ENCODE measurements around the gene TOMM70. TPM values are rescaled to one million over a fixed set of nuclear protein-coding genes. Genes with fewer than 3 reads are reported as not detected.
A peak's percentile ranks its signal among the peaks of the same experiment; 100 is the strongest.

TOMM70 gene
- total and polyA plus RNA-seq, 2 of the 4 experiments (the other 2 are of a cell fraction): 24.6 to 35.1 TPM

GRCh38 chr3:100416863-100417262, 16.0 kb upstream of the TOMM70 start:
- DNase-seq (no peak), ATAC-seq (ENCODE audit: low read depth) (no peak)
- Histone ChIP-seq H3K4me2 (ENCODE audit: low read depth, low read length) (no peak overlapping the region), H3K27me3 (ENCODE audit: control insufficient read depth, insufficient read depth, low read length) (no peaks in the 10 kb centered on the region), H3K4me3 (ENCODE audit: insufficient read depth, low read depth, low read length) (no peak overlapping the region), H2BK15ac (ENCODE audit: low read depth, low read length) (no peak overlapping the region), H4K8ac (ENCODE audit: low read depth in 2 of 2, low read length in 2 of 2) (no peak overlapping the region), H3K23ac (ENCODE audit: low read depth, low read length) (no peak overlapping the region), H2AFZ (replicated peaks; ENCODE audit: low read length, poor library complexity) (no peak overlapping the region), H3K4me1 (ENCODE audit: control insufficient read depth, insufficient read depth, low read length) (no peaks in the 10 kb centered on the region), H4K91ac (ENCODE audit: insufficient read depth, low read depth, low read length) (no peak overlapping the region), H2AK9ac (replicated peaks; ENCODE audit: low read depth, low read length, poor library complexity) (no peak overlapping the region), H3K9me1 (ENCODE audit: insufficient read depth, low read length) (no peaks in the 10 kb centered on the region), H3K14ac (replicated peaks; ENCODE audit: low read depth, low read length) (no peak overlapping the region), H3K9me3 (ENCODE audit: control insufficient read depth, insufficient read depth, low read length) (no peaks in the 10 kb centered on the region), H2AK5ac (ENCODE audit: low read depth, low read length) (no peak overlapping the region), H3K79me1 (ENCODE audit: low read depth in 1 of 2, low read length in 2 of 2) (no peaks in the 10 kb centered on the region; a peak in 1 of 4 replicates), H3K36me3 (ENCODE audit: control insufficient read depth, insufficient read depth, low read length) (no peaks in the 10 kb centered on the region), H3K18ac (ENCODE audit: low read depth, low read length) (no peak overlapping the region), H3K4ac (ENCODE audit: low read depth, low read length) (no peak overlapping the region), H3K27ac (ENCODE audit: insufficient read depth, low read length) (no peak overlapping the region), H4K5ac (ENCODE audit: low read depth, low read length) (no peak overlapping the region), H3K56ac (ENCODE audit: extremely low read depth, insufficient read depth, low read length) (no peak overlapping the region), H2BK5ac (ENCODE audit: low read depth, low read length, poor library complexity, severe bottlenecking) (no peak overlapping the region), H3K9ac (ENCODE audit: low read depth, low read length) (no peak overlapping the region), H4K20me1 (ENCODE audit: insufficient read depth, low read length) (no peaks in the 10 kb centered on the region), H2BK20ac (ENCODE audit: low read depth, low read length) (no peak overlapping the region), H2BK120ac (ENCODE audit: low read depth, low read length) (no peak overlapping the region)
- CTCF ChIA-PET: no interaction called here
- TF ChIP-seq MAFK (IDR thresholded peaks at IDR 0.05; ENCODE audit: low read depth, low read length) (peak; percentile 52; the same call in 1 of the 2 replicates), FOS (IDR thresholded peaks at IDR 0.05; ENCODE audit: low read depth, low read length) (no peak)
- TF ChIP-seq, protein P1, sequence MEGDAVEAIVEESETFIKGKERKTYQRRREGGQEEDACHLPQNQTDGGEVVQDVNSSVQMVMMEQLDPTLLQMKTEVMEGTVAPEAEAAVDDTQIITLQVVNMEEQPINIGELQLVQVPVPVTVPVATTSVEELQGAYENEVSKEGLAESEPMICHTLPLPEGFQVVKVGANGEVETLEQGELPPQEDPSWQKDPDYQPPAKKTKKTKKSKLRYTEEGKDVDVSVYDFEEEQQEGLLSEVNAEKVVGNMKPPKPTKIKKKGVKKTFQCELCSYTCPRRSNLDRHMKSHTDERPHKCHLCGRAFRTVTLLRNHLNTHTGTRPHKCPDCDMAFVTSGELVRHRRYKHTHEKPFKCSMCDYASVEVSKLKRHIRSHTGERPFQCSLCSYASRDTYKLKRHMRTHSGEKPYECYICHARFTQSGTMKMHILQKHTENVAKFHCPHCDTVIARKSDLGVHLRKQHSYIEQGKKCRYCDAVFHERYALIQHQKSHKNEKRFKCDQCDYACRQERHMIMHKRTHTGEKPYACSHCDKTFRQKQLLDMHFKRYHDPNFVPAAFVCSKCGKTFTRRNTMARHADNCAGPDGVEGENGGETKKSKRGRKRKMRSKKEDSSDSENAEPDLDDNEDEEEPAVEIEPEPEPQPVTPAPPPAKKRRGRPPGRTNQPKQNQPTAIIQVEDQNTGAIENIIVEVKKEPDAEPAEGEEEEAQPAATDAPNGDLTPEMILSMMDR (conservative IDR thresholded peaks at IDR 0.05; ENCODE audit: low read depth, low read length): no peak
- intact Hi-C loops (cut with micrococcal nuclease): no loop called here
- in situ Hi-C loops (cut with MboI; ENCODE audit: low sequenced_read_pairs): no loop called here
- no CpG with 5 or more reads among the region's 1 CpG for WGBS, 2 experiments (ENCODE audit: extremely low coverage in 2 of 2, insufficient read length in 1 of 2)
- POLR2A ChIA-PET (ENCODE audit: unreplicated experiment): no interaction called here
- no TSS peak for BruUV-seq (replicated peaks)
- dilution Hi-C loops (cut with HindIII; ENCODE audit: low sequenced_read_pairs, unreplicated experiment): no loop called here

Measured in IMR-90 (cell line).